ENCODE measurements around the gene DNAJB1. TPM values are rescaled to one million over a fixed set of nuclear protein-coding genes. Genes with fewer than 3 reads are reported as not detected.

Gene DNAJB1
- total and polyA plus RNA-seq, 2 of the 13 experiments (the other 11 are each of a cell fraction or from before 2014, with no cell fraction given) = 87.5 to 97.3 TPM

- no peak for TF ChIP-seq NFE2L1 (CRISPR knock-in tag; IDR thresholded peaks at IDR 0.05; ENCODE audit: borderline replicate concordance)
- no peak for TF ChIP-seq ZNF616 (CRISPR knock-in tag; IDR thresholded peaks at IDR 0.05; ENCODE audit: low read depth)
- TF ChIP-seq NFE2 (CRISPR knock-in tag; IDR thresholded peaks at IDR 0.05) = no peak
- TF ChIP-seq RXRA (CRISPR knock-in tag; IDR thresholded peaks at IDR 0.05) = 0 out of 2 replicates have a peak, but pooled peaks have one; percentile 51
- no peak for TF ChIP-seq STAT5B (CRISPR knock-in tag; IDR thresholded peaks at IDR 0.05)
- TF ChIP-seq, protein P1, sequence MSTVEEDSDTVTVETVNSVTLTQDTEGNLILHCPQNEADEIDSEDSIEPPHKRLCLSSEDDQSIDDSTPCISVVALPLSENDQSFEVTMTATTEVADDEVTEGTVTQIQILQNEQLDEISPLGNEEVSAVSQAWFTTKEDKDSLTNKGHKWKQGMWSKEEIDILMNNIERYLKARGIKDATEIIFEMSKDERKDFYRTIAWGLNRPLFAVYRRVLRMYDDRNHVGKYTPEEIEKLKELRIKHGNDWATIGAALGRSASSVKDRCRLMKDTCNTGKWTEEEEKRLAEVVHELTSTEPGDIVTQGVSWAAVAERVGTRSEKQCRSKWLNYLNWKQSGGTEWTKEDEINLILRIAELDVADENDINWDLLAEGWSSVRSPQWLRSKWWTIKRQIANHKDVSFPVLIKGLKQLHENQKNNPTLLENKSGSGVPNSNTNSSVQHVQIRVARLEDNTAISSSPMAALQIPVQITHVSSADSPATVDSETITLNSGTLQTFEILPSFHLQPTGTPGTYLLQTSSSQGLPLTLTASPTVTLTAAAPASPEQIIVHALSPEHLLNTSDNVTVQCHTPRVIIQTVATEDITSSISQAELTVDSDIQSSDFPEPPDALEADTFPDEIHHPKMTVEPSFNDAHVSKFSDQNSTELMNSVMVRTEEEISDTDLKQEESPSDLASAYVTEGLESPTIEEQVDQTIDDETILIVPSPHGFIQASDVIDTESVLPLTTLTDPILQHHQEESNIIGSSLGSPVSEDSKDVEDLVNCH (CRISPR knock-in tag; IDR thresholded peaks at IDR 0.05) = no peak
- 0 out of 2 replicates have a peak, but pooled peaks have one; percentile 24 for TF ChIP-seq HBP1 (CRISPR knock-in tag; IDR thresholded peaks at IDR 0.05; ENCODE audit: low read depth)
- TF ChIP-seq ZNF660 (CRISPR knock-in tag; IDR thresholded peaks at IDR 0.05; ENCODE audit: borderline replicate concordance, low read depth) = no peak
- no peak for TF ChIP-seq SIX4 (CRISPR knock-in tag; IDR thresholded peaks at IDR 0.05)
- no peak for TF ChIP-seq ZFP36L1 (CRISPR knock-in tag; IDR thresholded peaks at IDR 0.05)
- TF ChIP-seq TERF1 (CRISPR knock-in tag; IDR thresholded peaks at IDR 0.05) = no peak
- no peak for TF ChIP-seq ZNF264 (CRISPR knock-in tag; IDR thresholded peaks at IDR 0.05)
- peak; percentile 33; the same call in 1 of the 2 replicates for TF ChIP-seq RAD21 (CRISPR knock-in tag; IDR thresholded peaks at IDR 0.05)
- TF ChIP-seq CBFB (CRISPR knock-in tag; IDR thresholded peaks at IDR 0.05) = no peak
- 0 out of 2 replicates have a peak, but pooled peaks have one; percentile 35 for TF ChIP-seq ZIK1 (CRISPR knock-in tag; IDR thresholded peaks at IDR 0.05; ENCODE audit: borderline replicate concordance, low read depth)
- TF ChIP-seq CEBPG (CRISPR knock-in tag; IDR thresholded peaks at IDR 0.05) = no peak
- peak; percentile 66 for TF ChIP-seq RBFOX2 (IDR thresholded peaks at IDR 0.05; ENCODE audit: low read depth, low read length)
- TF ChIP-seq, protein P2, sequence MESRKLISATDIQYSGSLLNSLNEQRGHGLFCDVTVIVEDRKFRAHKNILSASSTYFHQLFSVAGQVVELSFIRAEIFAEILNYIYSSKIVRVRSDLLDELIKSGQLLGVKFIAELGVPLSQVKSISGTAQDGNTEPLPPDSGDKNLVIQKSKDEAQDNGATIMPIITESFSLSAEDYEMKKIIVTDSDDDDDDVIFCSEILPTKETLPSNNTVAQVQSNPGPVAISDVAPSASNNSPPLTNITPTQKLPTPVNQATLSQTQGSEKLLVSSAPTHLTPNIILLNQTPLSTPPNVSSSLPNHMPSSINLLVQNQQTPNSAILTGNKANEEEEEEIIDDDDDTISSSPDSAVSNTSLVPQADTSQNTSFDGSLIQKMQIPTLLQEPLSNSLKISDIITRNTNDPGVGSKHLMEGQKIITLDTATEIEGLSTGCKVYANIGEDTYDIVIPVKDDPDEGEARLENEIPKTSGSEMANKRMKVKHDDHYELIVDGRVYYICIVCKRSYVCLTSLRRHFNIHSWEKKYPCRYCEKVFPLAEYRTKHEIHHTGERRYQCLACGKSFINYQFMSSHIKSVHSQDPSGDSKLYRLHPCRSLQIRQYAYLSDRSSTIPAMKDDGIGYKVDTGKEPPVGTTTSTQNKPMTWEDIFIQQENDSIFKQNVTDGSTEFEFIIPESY (CRISPR knock-in tag; IDR thresholded peaks at IDR 0.05) = peak; percentile 99
- no peak for TF ChIP-seq ZNF83 (CRISPR knock-in tag; IDR thresholded peaks at IDR 0.05; ENCODE audit: borderline replicate concordance)
- no peak for TF ChIP-seq PLRG1 (conservative IDR thresholded peaks at IDR 0.05)
- TF ChIP-seq HNRNPK (IDR thresholded peaks at IDR 0.05; ENCODE audit: low read depth, low read length, poor library complexity, severe bottlenecking) = peak; percentile 73
These were observed 38.1 kb downstream of the DNAJB1 start (continued) for GRCh38 chr19:14479975-14480699.
